HG03066 (cell line): ENCODE results near the gene JARID2.
A peak's percentile ranks its signal among the peaks of the same experiment; 100 is the strongest.

Experiments used
- ATAC-seq: cut with Tn5 transposase; IDR thresholded peaks from one replicate; pipeline ENCODE4 v1.9.1; 2021; ENCODE audit warnings: low read depth; ENCODE audit not compliant: unreplicated experiment

Gene JARID2

DNA sequence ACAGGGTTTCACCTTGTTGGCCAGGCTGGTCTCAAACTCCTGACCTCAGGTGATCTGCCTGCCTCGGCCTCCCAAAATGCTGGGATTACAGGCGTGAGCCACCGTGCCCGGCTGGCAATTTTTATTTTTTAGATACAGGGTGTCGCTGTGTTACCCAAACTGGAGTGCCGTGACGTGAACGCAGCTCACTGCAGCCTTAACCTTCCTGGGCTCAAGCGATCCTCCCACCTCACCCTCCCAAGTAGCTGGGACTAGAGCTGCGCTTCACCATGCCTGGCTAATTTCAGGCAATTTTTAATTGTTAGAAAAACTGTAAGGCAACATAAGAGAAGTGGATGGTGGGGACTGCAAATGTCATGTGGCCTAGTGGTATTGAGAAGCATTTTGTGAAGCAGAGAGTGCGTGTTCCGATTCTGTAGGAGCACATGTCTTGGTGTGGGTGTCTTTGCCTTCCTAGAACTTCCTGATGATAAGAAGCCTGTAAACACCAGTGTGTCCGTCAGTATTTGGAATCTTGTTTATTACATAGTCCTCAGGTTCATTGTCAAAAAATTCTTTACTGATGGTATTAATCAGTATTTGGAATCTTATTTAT, 18.0 kb downstream of the JARID2 start:
- no peak for ATAC-seq

GRCh38 chr6:15264412-15264811, 18.5 kb downstream of the JARID2 start:
- no peak for ATAC-seq

- ATAC-seq: no peak
Observed at GRCh38 chr6:15264902-15265761, 19.3 kb downstream of the JARID2 start.

- ATAC-seq: no peak
Observed at GRCh38 chr6:15265787-15266186, 19.9 kb downstream of the JARID2 start.

DNA sequence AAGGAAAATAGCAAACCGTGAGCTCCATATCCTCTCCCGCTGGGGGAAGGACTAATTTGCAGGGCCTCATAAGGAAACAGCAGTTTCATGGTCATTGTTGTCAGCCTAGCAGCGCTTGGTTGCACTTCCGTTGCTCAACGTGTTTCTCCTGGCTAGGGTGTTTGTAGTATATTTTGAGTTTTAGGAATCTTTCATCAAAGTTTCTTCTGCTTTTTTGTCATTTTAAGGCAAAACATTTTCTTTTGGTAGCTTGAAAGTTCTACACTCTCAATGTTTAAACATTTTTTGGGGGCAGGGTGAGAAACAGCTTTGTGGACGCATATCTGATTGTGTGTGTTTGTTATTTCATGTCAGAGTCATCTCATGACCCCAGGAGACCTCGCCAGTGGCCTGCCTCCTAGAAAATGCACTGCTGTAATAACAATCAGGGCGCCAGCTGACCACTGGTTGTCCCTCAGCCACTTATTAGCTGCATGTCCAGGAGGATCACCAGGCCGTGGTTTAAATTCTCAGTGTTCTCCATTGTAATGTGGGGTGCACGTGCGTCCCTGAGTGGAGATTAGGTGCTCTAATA, 20.6 kb downstream of the JARID2 start:
- ATAC-seq: peak; percentile 47

DNA sequence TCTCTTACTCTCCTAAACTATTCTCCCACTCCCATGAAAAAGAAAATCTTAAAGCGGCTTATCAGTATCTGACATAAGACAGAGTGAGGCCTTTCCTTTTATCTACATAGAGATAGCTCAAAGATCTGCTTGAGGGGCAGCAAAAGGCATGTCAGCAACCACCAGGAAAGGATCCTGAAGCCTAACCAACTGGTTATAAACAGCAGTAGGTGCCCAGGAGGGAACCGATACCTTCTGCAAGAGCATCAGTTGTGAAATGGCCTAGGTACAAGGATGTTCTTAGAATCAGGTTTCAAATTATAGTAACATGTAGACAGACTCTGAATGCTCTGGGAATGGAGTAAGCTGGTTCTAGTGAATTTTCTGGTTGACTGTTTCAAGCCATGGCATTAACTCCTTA, 21.4 kb downstream of the JARID2 start:
- no peak for ATAC-seq

DNA sequence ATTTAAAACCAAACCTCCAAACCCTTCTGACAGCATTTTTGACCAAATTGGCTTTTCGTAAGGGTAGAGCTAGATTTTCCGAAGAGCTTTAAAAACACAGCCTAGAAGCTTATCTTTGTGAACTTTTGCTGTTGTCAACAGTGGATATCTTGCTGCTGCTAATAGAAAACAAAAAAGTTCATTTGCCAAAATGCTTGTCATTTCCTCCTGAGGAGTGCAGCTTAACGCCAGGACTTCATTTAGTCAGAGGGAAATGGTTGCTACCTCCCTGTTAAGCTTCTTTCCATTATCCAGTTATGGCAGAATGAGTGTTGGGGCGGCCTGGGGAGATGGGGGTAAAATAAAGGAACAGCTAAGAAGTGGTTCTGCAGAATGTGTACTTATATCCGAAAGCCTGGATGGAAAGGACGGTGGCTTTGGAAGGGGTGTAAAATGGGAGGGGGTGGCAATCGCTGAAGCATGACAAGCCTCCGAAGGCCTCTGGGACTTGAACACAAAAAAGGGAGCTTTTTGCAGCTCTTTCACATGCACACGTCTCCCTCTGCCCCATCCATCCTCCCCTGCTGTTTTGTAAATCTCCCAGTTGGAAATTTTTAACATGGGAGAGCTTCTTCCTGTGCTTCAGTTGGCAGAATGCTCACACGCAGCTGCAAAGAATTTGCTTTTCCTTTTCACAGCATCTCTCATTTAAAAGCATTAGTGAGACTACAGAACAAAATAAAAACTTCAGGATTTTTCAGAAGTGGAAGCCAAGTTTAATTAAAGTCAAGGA, 22.5 kb downstream of the JARID2 start:
- ATAC-seq: no peak

GRCh38 chr6:15269011-15269410, 23.1 kb downstream of the JARID2 start:
- ATAC-seq: no peak

- no peak for ATAC-seq
Observed at GRCh38 chr6:15269619-15270018, 23.8 kb downstream of the JARID2 start.

GRCh38 chr6:15270402-15270801, 24.5 kb downstream of the JARID2 start:
- no peak for ATAC-seq

GRCh38 chr6:15272562-15272961, 26.7 kb downstream of the JARID2 start:
- ATAC-seq: no peak

DNA sequence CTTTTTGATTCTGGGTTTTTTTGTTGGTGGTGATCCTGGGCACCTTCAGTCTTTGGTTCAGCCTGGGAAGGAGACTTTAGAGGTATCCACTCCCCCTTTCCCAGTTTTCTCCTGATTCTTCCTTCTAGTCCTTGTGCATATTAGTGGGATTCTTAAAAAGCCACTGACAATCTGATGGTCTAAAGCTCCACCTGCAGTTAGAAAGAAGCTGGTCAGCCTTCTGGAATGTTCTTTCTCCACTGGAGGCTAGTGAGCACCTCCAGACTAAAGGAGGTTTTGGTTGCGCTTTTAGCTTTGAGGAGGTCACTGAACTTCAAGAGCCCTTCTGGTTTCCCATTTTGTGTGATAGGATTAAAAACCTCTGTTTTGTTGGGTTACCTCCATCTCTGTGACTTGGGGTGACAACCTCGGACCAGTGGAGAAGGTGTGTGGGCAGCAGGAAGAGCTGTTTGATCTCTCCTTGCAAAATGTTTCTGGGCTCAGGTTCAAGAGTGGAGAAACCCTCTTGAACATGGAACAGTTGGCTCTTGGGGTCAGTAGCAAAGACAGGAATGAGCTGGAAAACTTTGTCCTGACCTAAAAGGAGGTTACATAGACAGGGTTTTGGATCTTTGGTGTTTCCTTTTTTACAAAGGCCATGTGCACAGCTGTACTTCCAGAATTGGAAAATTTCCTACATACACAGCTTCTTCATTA, 29.0 kb downstream of the JARID2 start:
- ATAC-seq: no peak

DNA sequence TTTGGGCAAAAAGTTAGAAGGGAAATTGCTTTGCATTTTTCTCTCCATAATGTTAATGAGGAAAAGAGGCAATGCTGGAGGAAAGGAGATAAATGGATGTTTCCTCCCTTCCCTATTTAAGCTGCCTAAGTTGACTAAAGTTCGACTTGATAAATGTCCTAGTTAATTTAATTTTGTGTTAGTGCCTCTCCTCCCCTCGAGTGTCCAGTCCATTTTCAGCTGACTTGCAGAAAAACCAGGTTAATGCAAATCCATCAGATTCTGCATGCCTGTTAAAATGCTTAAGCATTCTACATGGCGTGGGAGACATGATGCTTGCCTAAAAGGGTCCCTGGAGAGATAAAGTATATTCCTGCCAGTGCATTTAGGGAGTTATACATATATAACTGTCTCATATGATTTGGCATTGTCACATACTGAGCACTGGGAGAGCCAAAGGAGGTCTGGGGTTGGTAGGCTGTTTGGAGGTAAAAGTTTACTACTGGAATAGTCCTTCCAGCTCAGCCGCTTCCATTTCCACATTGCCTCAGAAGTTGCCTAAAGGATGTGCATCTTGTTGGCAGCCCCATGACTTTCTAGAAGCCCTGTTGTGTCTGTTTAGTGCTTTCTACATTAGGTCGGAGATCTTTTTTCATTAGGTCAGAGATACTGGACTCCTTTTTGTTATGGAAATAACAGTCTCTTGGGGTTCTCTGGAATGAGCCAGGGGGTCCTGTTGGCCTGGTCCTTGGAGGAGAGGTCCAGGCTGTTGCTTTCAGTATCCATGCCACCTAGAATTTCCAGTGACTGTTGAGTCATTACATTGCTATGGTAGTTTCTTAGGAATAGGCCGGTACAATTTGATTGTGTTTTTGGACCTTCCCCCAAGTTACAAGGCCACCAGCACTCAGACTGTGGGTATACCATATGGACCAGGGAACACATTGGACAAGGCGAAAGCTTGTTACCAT, 30.4 kb downstream of the JARID2 start:
- ATAC-seq: no peak

DNA sequence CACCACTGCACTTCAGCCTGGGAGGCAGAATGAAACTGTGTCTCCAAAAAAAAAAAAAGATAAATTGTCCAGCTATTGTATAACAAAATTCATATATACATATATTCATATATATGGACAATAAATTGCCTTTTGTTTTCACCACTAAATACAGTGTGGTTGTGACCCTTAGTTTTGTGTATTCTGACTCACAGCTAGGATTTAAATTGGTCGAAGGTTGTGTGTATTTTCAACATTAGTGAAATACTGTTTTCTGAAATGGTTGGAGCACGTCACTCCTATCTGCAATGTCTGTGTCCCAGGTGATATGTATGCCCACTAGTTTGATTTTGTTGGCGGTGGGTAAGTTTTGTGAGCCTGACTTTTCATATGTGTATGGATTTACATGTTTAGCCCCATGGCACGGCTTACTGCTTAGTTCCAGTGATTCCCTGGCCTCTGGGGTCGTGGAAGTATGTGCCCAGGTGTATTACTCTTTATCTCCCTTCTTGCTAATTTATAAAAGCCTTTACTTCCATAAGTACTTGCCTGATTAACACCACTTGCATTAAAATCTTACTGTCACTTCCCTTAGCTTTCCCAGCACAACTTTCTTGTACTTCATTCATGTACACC, 33.3 kb downstream of the JARID2 start:
- no peak for ATAC-seq

DNA sequence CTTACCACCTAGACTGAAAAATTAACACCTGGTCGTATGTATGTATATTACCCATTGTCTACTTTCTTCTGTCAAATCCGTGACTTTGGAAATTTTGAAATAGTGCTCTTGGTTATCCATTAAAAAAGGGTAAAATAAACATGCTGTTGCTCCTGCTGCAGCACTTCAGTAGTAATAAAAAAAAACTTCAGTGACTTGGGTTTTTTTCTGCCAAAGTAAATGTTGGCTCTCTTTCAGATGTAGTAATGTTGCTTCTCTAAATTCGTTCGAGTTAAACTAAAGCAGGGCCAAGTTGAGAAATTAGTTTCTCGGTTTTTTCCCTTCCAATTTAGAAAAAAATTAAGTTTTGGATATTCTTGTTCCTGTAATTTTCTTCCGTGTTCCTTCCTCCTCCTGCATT, 34.2 kb downstream of the JARID2 start:
- ATAC-seq: no peak

GRCh38 chr6:15280961-15281360, 35.1 kb downstream of the JARID2 start:
- ATAC-seq: no peak

GRCh38 chr6:15282334-15282733, 36.5 kb downstream of the JARID2 start:
- ATAC-seq: no peak

DNA sequence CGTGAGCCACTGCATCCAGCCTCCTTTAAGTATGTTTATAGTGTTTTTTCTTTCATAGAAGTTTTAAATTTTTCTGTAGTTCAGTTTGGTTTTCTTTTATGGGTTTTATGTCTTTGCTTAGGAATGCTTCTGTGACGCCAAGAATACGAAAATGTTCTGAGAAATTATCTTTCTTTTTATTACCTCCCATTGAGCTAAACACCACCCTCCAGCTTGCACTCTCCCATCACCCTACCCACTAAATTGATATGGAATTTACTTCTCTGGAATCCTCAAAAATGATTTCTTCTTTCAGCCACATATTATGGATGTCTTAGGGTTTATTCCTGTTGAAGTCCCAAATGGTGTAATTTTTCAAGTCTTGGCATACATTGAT, 38.1 kb downstream of the JARID2 start:
- ATAC-seq: no peak

GRCh38 chr6:15284743-15285142, 38.9 kb downstream of the JARID2 start:
- ATAC-seq: no peak
